HL-60 (cell line): ENCODE measurements around the gene AJUBA.
A peak's percentile ranks its signal among the peaks of the same experiment; 100 is the strongest.

ENCODE experiments used
- DNase-seq, 2 experiments: peaks; one replicate each; pipeline ENCODE4 v3.0.0-alpha.2; 2010 to 2020; ENCODE audit warnings: low read depth in 1 of 2, low spot score in 1 of 2
- H3K27ac ChIP-seq: fragments of 250-450 bp; sonication (Bioruptor Pico); replicated peaks from 2 replicates; pipeline ENCODE4 v1.5.1; 2020; ENCODE audit warnings: mild to moderate bottlenecking, moderate library complexity
- H3K27me3 ChIP-seq: fragments of 250-450 bp; sonication (Bioruptor Pico); 2 replicates; pipeline ENCODE4 v1.5.1; 2021; ENCODE audit warnings: mild to moderate bottlenecking, moderate library complexity; ENCODE audit not compliant: insufficient read depth, poor library complexity, severe bottlenecking
- H3K4me3 ChIP-seq: replicated peaks from 2 replicates; pipeline ENCODE4 v1.5.1; 2011; ENCODE audit warnings: mild to moderate bottlenecking, control low read depth, low read length; ENCODE audit not compliant: insufficient read depth
- GABPA ChIP-seq: IDR thresholded peaks from 2 replicates; pipeline ENCODE4 v1.6.1; 2012; ENCODE audit warnings: low read depth
- POLR2AphosphoS5 ChIP-seq: IDR thresholded peaks from 2 replicates; pipeline ENCODE4 v1.6.1; 2012; ENCODE audit warnings: low read depth
- SPI1 ChIP-seq: IDR thresholded peaks from 2 replicates; pipeline ENCODE4 v1.6.1; 2012; ENCODE audit warnings: low read depth, mild to moderate bottlenecking, borderline replicate concordance
- TF ChIP-seq, protein P1 (sequence below): IDR thresholded peaks from 2 replicates; pipeline ENCODE4 v1.6.1; 2012; ENCODE audit warnings: low read depth; ENCODE audit not compliant: insufficient replicate concordance
- TF ChIP-seq, protein P2 (sequence below): IDR thresholded peaks from one replicate; pipeline ENCODE4 v1.5.1; 2011; ENCODE audit warnings: low read length, control low read depth, inconsistent platforms; ENCODE audit not compliant: insufficient read depth

Gene AJUBA

DNA sequence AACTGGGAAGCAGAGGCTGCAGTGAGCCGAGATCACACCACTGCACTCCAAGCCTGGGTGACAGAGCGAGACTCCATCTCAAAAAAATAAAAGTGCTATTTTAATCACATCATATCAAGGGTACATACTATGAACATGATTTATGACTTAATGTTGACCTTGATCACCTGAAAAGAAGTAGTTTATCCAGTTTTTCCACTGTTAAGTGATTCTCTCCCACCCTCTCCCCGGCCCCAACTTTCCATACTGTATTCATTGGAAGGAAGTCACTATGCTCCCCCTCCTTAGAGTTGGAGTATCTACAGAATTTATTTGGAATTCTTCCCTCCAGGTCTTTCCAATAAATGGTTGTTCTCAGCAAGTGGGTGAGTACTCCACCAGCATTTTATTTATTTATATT lies 50.2 kb downstream of the AJUBA start:
- TF ChIP-seq, protein P1, sequence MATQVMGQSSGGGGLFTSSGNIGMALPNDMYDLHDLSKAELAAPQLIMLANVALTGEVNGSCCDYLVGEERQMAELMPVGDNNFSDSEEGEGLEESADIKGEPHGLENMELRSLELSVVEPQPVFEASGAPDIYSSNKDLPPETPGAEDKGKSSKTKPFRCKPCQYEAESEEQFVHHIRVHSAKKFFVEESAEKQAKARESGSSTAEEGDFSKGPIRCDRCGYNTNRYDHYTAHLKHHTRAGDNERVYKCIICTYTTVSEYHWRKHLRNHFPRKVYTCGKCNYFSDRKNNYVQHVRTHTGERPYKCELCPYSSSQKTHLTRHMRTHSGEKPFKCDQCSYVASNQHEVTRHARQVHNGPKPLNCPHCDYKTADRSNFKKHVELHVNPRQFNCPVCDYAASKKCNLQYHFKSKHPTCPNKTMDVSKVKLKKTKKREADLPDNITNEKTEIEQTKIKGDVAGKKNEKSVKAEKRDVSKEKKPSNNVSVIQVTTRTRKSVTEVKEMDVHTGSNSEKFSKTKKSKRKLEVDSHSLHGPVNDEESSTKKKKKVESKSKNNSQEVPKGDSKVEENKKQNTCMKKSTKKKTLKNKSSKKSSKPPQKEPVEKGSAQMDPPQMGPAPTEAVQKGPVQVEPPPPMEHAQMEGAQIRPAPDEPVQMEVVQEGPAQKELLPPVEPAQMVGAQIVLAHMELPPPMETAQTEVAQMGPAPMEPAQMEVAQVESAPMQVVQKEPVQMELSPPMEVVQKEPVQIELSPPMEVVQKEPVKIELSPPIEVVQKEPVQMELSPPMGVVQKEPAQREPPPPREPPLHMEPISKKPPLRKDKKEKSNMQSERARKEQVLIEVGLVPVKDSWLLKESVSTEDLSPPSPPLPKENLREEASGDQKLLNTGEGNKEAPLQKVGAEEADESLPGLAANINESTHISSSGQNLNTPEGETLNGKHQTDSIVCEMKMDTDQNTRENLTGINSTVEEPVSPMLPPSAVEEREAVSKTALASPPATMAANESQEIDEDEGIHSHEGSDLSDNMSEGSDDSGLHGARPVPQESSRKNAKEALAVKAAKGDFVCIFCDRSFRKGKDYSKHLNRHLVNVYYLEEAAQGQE: no peak
- TF ChIP-seq SPI1 (no peak), POLR2AphosphoS5 (no peak), GABPA (no peak)
- TF ChIP-seq, protein P2, sequence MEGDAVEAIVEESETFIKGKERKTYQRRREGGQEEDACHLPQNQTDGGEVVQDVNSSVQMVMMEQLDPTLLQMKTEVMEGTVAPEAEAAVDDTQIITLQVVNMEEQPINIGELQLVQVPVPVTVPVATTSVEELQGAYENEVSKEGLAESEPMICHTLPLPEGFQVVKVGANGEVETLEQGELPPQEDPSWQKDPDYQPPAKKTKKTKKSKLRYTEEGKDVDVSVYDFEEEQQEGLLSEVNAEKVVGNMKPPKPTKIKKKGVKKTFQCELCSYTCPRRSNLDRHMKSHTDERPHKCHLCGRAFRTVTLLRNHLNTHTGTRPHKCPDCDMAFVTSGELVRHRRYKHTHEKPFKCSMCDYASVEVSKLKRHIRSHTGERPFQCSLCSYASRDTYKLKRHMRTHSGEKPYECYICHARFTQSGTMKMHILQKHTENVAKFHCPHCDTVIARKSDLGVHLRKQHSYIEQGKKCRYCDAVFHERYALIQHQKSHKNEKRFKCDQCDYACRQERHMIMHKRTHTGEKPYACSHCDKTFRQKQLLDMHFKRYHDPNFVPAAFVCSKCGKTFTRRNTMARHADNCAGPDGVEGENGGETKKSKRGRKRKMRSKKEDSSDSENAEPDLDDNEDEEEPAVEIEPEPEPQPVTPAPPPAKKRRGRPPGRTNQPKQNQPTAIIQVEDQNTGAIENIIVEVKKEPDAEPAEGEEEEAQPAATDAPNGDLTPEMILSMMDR: no peak
- H3K4me3 ChIP-seq: no peak overlapping the region
- H3K27me3 ChIP-seq: no peaks in the 10 kb centered on the region
- no peak for DNase-seq
- no peak overlapping the region for H3K27ac ChIP-seq

DNA sequence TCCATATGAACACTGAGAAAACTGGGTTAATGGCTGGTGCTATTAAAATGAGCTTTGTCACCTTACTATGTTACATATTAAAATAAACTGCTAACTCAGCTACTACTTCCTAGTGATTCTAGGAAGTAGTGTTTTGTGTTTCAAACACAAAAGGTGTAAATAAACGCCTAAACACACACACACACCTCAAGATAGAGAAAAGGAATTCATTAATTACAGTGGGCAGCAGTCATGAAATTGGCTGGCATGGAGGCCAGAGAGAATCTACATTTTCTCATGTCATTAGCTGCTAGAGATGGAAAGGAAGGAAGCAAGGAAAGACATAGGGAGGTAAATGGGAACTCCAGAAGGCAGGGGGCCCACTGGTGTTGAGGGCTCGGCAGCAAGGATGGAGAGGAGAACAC lies 52.4 kb downstream of the AJUBA start:
- no peak for DNase-seq
- Histone ChIP-seq H3K4me3 (peak overlapping the region; percentile 91), H3K27ac (peak overlapping the region; percentile 58), H3K27me3 (no peaks in the 10 kb centered on the region)
- TF ChIP-seq POLR2AphosphoS5 (no peak), GABPA (no peak), SPI1 (no peak)
- TF ChIP-seq, protein P2: no peak
- TF ChIP-seq, protein P1: no peak

DNA sequence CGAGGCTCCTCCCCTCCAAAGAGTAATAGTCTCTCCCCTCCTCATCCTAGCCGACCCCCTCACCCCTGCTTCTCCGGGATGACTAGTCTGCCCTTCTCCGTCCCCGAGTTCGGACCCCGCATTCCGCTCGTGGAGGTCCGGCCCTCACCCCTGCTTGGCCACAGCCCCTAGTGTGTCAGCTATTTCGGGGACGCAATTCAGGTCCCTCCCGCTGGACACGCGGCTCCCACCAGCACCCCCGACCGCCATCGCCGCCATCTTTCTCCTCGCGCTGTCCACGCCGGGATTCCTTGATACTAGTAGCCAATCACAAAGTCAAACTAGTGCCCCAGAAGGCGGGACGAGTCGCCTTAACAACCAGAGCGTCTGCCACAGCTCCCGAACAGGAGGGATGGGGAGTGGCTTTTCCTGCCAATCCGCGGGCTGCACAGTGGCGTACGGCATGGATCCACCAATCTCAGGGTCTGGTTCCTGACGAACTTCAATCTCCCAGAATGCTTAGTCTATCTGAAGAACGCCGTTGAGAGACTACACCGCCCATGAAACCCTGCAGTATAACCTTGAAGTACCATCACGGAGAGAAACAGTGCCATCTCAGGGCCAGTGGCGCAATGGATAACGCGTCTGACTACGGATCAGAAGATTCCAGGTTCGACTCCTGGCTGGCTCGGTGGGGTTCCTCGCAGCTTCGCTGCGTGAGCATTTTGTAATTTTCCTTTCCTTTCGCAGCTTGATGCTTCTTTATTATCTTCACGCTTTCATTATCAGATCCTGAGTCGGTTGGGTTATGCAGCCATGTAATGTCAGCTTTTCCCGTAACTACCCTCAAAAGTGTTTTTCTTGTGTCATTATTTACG lies 53.0 kb downstream of the AJUBA start, which contains the start of gene PRMT5:
TSS of gene PRMT5 (minus strand) at position 273 of the 857 bp plus-strand sequence. CDS start at position 258, 15 bp downstream.
- H3K27ac ChIP-seq: peak within 1 kb of the TSS; percentile 83
- H3K27me3 ChIP-seq: no peaks in the 10 kb centered on the region
- DNase-seq: peak; percentile 99 to 100
- peak within 1 kb of the TSS; percentile 91 for H3K4me3 ChIP-seq
- TF ChIP-seq SPI1 (no peak), POLR2AphosphoS5 (peak; percentile 98)
- TF ChIP-seq, protein P2: no peak
- TF ChIP-seq, protein P1: peak; percentile 78
